IMR-90 (cell line): Measurements from ENCODE around the gene SYNGR3.

Experiments used
- BHLHE40 ChIP-seq: fragments of 150-350 bp; IDR thresholded peaks from 2 replicates; pipeline ENCODE4 v1.6.1; 2016; ENCODE audit warnings: mild to moderate bottlenecking, low read depth, low read length
- CEBPB ChIP-seq: IDR thresholded peaks from 2 replicates; pipeline ENCODE4 v1.6.1; 2012; ENCODE audit warnings: low read depth, low read length, improper control_type of control experiment
- CTCF ChIP-seq: conservative IDR thresholded peaks from 2 replicates; pipeline ENCODE4 v1.5.1; 2012; ENCODE audit warnings: mild to moderate bottlenecking, low read depth, low read length, improper control_type of control experiment
- FOS ChIP-seq: fragments of 150-350 bp; IDR thresholded peaks from 2 replicates; pipeline ENCODE4 v1.6.1; 2016; ENCODE audit warnings: low read depth, low read length
- MAFK ChIP-seq: IDR thresholded peaks from 2 replicates; pipeline ENCODE4 v1.6.1; 2012; ENCODE audit warnings: low read depth, low read length, improper control_type of control experiment
- MAZ ChIP-seq: IDR thresholded peaks from 2 replicates; pipeline ENCODE4 v1.6.1; 2012; ENCODE audit warnings: low read depth, mild to moderate bottlenecking, low read length, improper control_type of control experiment, moderate library complexity, borderline replicate concordance
- MXI1 ChIP-seq: IDR thresholded peaks from 2 replicates; pipeline ENCODE4 v1.6.1; 2012; ENCODE audit warnings: low read depth, mild to moderate bottlenecking, low read length, moderate library complexity, borderline replicate concordance
- POLR2A ChIP-seq: IDR thresholded peaks from 2 replicates; pipeline ENCODE4 v1.6.1; 2012; ENCODE audit warnings: mild to moderate bottlenecking, low read depth, low read length
- RAD21 ChIP-seq: IDR thresholded peaks from 2 replicates; pipeline ENCODE4 v1.6.1; 2012; ENCODE audit warnings: low read length, improper control_type of control experiment
- RCOR1 ChIP-seq: IDR thresholded peaks from 2 replicates; pipeline ENCODE4 v1.6.1; 2012; ENCODE audit warnings: mild to moderate bottlenecking, low read length, improper control_type of control experiment; ENCODE audit not compliant: insufficient replicate concordance
- RFX5 ChIP-seq: IDR thresholded peaks from 2 replicates; pipeline ENCODE4 v1.8.0; 2012; ENCODE audit warnings: low read depth, mild to moderate bottlenecking, low read length, moderate library complexity
- TF ChIP-seq, protein P1 (sequence below): fragments of 150-350 bp; IDR thresholded peaks from 2 replicates; pipeline ENCODE4 v1.6.1; 2017; ENCODE audit warnings: mild to moderate bottlenecking, antibody characterized with exemption, low read length, low read depth

DNA sequence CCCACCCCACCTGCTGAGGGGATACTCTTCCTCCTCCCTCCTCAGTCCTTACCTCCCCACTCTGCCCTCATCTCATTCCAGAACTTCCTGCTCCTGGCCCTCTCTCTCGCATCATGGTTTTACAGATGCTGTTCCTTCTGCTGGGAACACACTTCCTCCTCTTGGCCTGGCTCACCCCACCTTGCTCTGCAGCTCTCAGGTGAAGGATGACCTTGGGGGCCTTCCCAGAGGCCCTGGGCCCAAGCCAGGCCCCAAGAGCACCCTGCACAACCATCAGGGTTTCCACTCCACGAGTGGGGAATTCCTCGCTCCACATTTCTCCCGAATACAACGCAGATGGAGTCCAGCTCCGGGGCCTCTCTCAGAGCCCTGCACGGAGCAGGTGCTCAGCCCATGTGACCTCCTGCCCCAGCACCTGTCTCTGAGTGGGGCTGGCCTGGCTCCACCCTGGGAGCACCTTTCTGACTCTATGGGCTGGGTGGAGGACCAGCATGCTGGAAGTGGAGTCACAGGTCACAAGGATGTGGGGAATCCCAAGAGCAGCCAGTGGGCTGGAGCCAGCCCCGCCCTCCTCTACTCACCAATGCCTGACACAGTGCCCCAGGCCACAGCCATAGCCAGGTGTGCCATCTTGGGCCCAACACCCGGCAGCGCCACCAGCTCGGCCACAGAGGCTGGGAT is 53.4 kb downstream of the SYNGR3 start:
- no peak for TF ChIP-seq CEBPB
- no peak for TF ChIP-seq CTCF
- TF ChIP-seq RAD21: no peak
- TF ChIP-seq RCOR1: no peak
- TF ChIP-seq POLR2A: no peak
- TF ChIP-seq FOS: no peak
- TF ChIP-seq, protein P1, sequence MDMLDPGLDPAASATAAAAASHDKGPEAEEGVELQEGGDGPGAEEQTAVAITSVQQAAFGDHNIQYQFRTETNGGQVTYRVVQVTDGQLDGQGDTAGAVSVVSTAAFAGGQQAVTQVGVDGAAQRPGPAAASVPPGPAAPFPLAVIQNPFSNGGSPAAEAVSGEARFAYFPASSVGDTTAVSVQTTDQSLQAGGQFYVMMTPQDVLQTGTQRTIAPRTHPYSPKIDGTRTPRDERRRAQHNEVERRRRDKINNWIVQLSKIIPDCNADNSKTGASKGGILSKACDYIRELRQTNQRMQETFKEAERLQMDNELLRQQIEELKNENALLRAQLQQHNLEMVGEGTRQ: no peak
- no peak for TF ChIP-seq MXI1
- TF ChIP-seq RFX5: no peak
- no peak for TF ChIP-seq MAZ
- TF ChIP-seq MAFK: no peak
- TF ChIP-seq BHLHE40: no peak
